ENCODE data around the gene AGBL1.

The AGBL1 gene

DNA sequence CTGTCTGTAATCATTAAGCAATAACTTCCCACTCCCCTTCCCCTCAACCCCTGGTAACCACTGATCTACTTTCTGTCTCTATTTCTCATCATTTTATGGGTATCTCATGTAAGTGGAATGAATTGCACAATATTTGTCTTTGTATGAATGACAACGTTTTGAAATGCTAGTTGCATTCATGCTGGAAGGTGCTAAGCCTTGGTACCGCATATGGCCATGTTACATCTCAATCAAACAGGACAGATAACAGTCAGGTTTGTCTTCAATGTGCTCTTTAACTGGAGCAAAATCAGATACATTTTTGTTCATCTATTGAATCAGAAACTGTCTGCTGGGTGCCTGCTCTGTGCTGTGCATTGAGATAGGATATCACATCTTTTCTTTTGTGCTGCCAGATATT lies 134.2 kb downstream of the AGBL1 start:
- Histone ChIP-seq H2AK5ac (ENCODE audit: low read depth, low read length) (no peak overlapping the region), H3K4me2 (ENCODE audit: insufficient read depth, low read length, poor library complexity, severe bottlenecking) (no peak overlapping the region), H2AFZ (ENCODE audit: low read length) (no peak overlapping the region), H3K27ac (replicated peaks; ENCODE audit: low read length) (no peak overlapping the region), H2BK5ac (ENCODE audit: low read length) (no peak overlapping the region), H3K4ac (ENCODE audit: low read length) (no peak overlapping the region), H3K9ac (ENCODE audit: low read depth, low read length, poor library complexity) (no peak overlapping the region), H3K9me3 (replicated peaks in 1 of 2; ENCODE audit: control insufficient read depth in 2 of 2, insufficient read depth in 1 of 2, low read depth in 1 of 2, low read length in 2 of 2) (peaks cover 0 to 8% of the 10 kb centered on the region in 2 donors), H3K27me3 (ENCODE audit: control insufficient read depth in 3 of 3, insufficient read depth in 3 of 3, low read depth in 1 of 3, low read length in 3 of 3) (no peaks in the 10 kb centered on the region), H4K91ac (ENCODE audit: low read depth, low read length, poor library complexity) (no peak overlapping the region), H3K4me3 (ENCODE audit: low read length in 2 of 2) (no peak overlapping the region), H3K14ac (ENCODE audit: low read length) (no peak overlapping the region), H3K23ac (ENCODE audit: low read depth, low read length, poor library complexity) (no peak overlapping the region), H4K8ac (ENCODE audit: low read depth, low read length) (no peak overlapping the region), H3K18ac (ENCODE audit: low read length) (no peak overlapping the region), H2BK12ac (ENCODE audit: low read length) (no peak overlapping the region), H3K4me1 (ENCODE audit: control insufficient read depth in 2 of 2, insufficient read depth in 1 of 2, low read depth in 1 of 2, low read length in 2 of 2) (no peaks in the 10 kb centered on the region), H3K79me1 (ENCODE audit: low read depth, low read length) (no peaks in the 10 kb centered on the region), H3K36me3 (replicated peaks in 1 of 2; ENCODE audit: control insufficient read depth in 2 of 2, insufficient read depth in 2 of 2, low read length in 2 of 2) (no peaks in the 10 kb centered on the region), H2BK15ac (ENCODE audit: low read length) (no peak overlapping the region), H2BK120ac (ENCODE audit: low read depth, low read length) (no peak overlapping the region)
- no peak for DNase-seq (ENCODE audit: low spot score)
- WGBS, 2 donors (ENCODE audit: extremely low coverage in 2 of 2, insufficient read length in 2 of 2, insufficient replicate concordance in 1 of 2): no CpG with 5 or more reads among the region's 2 CpGs

DNA sequence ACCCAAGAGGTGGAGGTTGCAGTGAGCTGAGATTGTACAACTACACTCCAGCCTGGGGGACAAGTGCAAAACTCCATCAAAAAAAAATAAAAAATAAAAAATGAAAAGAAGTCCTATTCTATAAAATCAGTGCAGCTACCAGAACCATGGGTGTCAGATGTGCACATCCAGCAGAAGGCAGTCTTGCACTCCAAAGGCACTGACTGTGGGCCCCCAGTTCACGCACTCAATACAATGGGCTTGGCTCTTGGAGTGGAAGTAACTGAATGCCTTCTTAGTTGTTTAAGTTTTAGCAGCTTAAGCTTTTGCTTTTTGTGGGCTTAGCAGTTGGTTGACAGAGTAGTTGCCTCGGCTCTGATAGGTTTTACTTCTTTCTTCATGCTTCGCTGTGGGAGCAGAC lies 141.4 kb downstream of the AGBL1 start:
- Histone ChIP-seq H3K4me3 (ENCODE audit: low read length in 2 of 2) (no peak overlapping the region), H3K9ac (ENCODE audit: low read depth, low read length, poor library complexity) (no peak overlapping the region), H2AK5ac (ENCODE audit: low read depth, low read length) (no peak overlapping the region), H2BK15ac (ENCODE audit: low read length) (no peak overlapping the region), H3K27me3 (ENCODE audit: control insufficient read depth in 3 of 3, insufficient read depth in 3 of 3, low read depth in 1 of 3, low read length in 3 of 3) (no peaks in the 10 kb centered on the region), H4K8ac (ENCODE audit: low read depth, low read length) (no peak overlapping the region), H4K91ac (ENCODE audit: low read depth, low read length, poor library complexity) (no peak overlapping the region), H3K4me1 (ENCODE audit: control insufficient read depth in 2 of 2, insufficient read depth in 1 of 2, low read depth in 1 of 2, low read length in 2 of 2) (no peaks in the 10 kb centered on the region), H3K4me2 (ENCODE audit: insufficient read depth, low read length, poor library complexity, severe bottlenecking) (no peak overlapping the region), H3K36me3 (replicated peaks in 1 of 2; ENCODE audit: control insufficient read depth in 2 of 2, insufficient read depth in 2 of 2, low read length in 2 of 2) (no peaks in the 10 kb centered on the region), H3K4ac (ENCODE audit: low read length) (no peak overlapping the region), H2BK120ac (ENCODE audit: low read depth, low read length) (no peak overlapping the region), H2BK12ac (ENCODE audit: low read length) (no peak overlapping the region), H2BK5ac (ENCODE audit: low read length) (no peak overlapping the region), H3K27ac (replicated peaks; ENCODE audit: low read length) (no peak overlapping the region), H3K9me3 (replicated peaks in 1 of 2; ENCODE audit: control insufficient read depth in 2 of 2, insufficient read depth in 1 of 2, low read depth in 1 of 2, low read length in 2 of 2) (peaks cover 0 to 5% of the 10 kb centered on the region in 2 donors), H3K18ac (ENCODE audit: low read length) (no peak overlapping the region), H3K23ac (ENCODE audit: low read depth, low read length, poor library complexity) (no peak overlapping the region), H2AFZ (ENCODE audit: low read length) (no peak overlapping the region), H3K79me1 (ENCODE audit: low read depth, low read length) (no peaks in the 10 kb centered on the region), H3K14ac (ENCODE audit: low read length) (no peak overlapping the region)
- DNase-seq (ENCODE audit: low spot score): no peak
- no CpG with 5 or more reads among the region's 3 CpGs for WGBS, 2 donors (ENCODE audit: extremely low coverage in 2 of 2, insufficient read length in 2 of 2, insufficient replicate concordance in 1 of 2)

DNA sequence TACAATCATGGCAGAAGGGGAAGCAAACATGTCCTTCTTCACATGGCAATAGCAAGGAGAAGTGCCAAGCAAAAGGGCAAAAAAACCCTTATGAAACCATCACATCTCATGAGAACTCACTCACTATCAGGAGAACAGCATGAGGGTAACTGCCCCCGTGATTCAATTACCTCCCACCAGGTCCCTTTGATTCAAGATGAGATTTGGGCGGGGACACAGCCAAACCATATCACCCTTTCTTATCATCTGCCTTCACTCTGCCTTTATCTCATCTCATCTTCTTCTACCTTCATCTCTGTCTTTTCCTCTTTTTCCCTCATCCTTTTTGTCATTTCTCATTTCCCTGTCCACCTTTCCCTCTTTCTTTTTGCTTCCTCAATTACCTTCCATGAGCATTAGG lies 149.6 kb downstream of the AGBL1 start:
- H3K23ac ChIP-seq (ENCODE audit: low read depth, low read length, poor library complexity): no peak overlapping the region
- H2BK120ac ChIP-seq (ENCODE audit: low read depth, low read length): no peak overlapping the region
- no CpG with 5 or more reads among the region's 2 CpGs for WGBS, 2 donors (ENCODE audit: extremely low coverage in 2 of 2, insufficient read length in 2 of 2, insufficient replicate concordance in 1 of 2)
- no peak overlapping the region for H2AFZ ChIP-seq (ENCODE audit: low read length)
- H3K4me1 ChIP-seq (ENCODE audit: control insufficient read depth in 2 of 2, insufficient read depth in 1 of 2, low read depth in 1 of 2, low read length in 2 of 2): peaks cover 0 to 5% of the 10 kb centered on the region in 2 donors
- no peaks in the 10 kb centered on the region for H3K36me3 ChIP-seq (replicated peaks in 1 of 2; ENCODE audit: control insufficient read depth in 2 of 2, insufficient read depth in 2 of 2, low read length in 2 of 2)
- H2AK5ac ChIP-seq (ENCODE audit: low read depth, low read length): no peak overlapping the region
- H3K4ac ChIP-seq (ENCODE audit: low read length): no peak overlapping the region
- H4K91ac ChIP-seq (ENCODE audit: low read depth, low read length, poor library complexity): no peak overlapping the region
- no peak overlapping the region for H3K18ac ChIP-seq (ENCODE audit: low read length)
- no peak overlapping the region for H2BK12ac ChIP-seq (ENCODE audit: low read length)
- H3K27ac ChIP-seq (replicated peaks; ENCODE audit: low read length): no peak overlapping the region
- no peaks in the 10 kb centered on the region for H3K79me1 ChIP-seq (ENCODE audit: low read depth, low read length)
- no peak overlapping the region for H3K4me3 ChIP-seq (ENCODE audit: low read length in 2 of 2)
- no peak overlapping the region for H2BK15ac ChIP-seq (ENCODE audit: low read length)
- H3K27me3 ChIP-seq (ENCODE audit: control insufficient read depth in 3 of 3, insufficient read depth in 3 of 3, low read depth in 1 of 3, low read length in 3 of 3): no peaks in the 10 kb centered on the region
- no peak overlapping the region for H3K4me2 ChIP-seq (ENCODE audit: insufficient read depth, low read length, poor library complexity, severe bottlenecking)
- H3K9ac ChIP-seq (ENCODE audit: low read depth, low read length, poor library complexity): no peak overlapping the region
- no peak overlapping the region for H2BK5ac ChIP-seq (ENCODE audit: low read length)
- no peaks in the 10 kb centered on the region for H3K9me3 ChIP-seq (replicated peaks in 1 of 2; ENCODE audit: control insufficient read depth in 2 of 2, insufficient read depth in 1 of 2, low read depth in 1 of 2, low read length in 2 of 2)
- H4K8ac ChIP-seq (ENCODE audit: low read depth, low read length): no peak overlapping the region
- no peak overlapping the region for H3K14ac ChIP-seq (ENCODE audit: low read length)
- DNase-seq (ENCODE audit: low spot score): no peak

DNA sequence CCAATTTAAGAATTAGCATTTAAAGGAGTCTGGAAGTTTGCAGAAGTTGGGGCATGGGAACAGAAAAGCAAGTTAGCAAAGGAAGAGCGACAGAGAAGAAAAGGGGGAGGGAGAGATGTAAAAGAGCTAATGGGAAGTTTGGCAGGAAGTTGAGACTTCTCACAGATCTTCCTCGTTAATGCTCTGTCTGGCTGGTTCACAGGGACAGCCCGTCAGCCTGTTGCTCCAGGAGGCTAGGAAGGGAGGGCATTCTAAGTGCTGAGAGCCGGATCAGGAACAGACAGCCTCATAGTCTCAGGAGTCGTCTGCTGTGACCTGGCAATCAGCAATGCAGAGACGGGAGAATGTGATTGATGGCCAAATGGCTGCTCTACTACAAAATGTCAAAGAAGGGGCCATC lies 150.3 kb downstream of the AGBL1 start:
- H3K9ac ChIP-seq (ENCODE audit: low read depth, low read length, poor library complexity): no peak overlapping the region
- H4K8ac ChIP-seq (ENCODE audit: low read depth, low read length): no peak overlapping the region
- H4K91ac ChIP-seq (ENCODE audit: low read depth, low read length, poor library complexity): no peak overlapping the region
- WGBS, 2 donors (ENCODE audit: extremely low coverage in 2 of 2, insufficient read length in 2 of 2, insufficient replicate concordance in 1 of 2): no CpG with 5 or more reads among the region's 6 CpGs
- no peak overlapping the region for H2AFZ ChIP-seq (ENCODE audit: low read length)
- H3K9me3 ChIP-seq (replicated peaks in 1 of 2; ENCODE audit: control insufficient read depth in 2 of 2, insufficient read depth in 1 of 2, low read depth in 1 of 2, low read length in 2 of 2): no peaks in the 10 kb centered on the region
- no peak overlapping the region for H2BK5ac ChIP-seq (ENCODE audit: low read length)
- no peaks in the 10 kb centered on the region for H3K36me3 ChIP-seq (replicated peaks in 1 of 2; ENCODE audit: control insufficient read depth in 2 of 2, insufficient read depth in 2 of 2, low read length in 2 of 2)
- no peak overlapping the region for H3K23ac ChIP-seq (ENCODE audit: low read depth, low read length, poor library complexity)
- no peak overlapping the region for H2AK5ac ChIP-seq (ENCODE audit: low read depth, low read length)
- no peak overlapping the region for H2BK12ac ChIP-seq (ENCODE audit: low read length)
- no peaks in the 10 kb centered on the region for H3K79me1 ChIP-seq (ENCODE audit: low read depth, low read length)
- H3K14ac ChIP-seq (ENCODE audit: low read length): no peak overlapping the region
- H2BK15ac ChIP-seq (ENCODE audit: low read length): no peak overlapping the region
- H3K27me3 ChIP-seq (ENCODE audit: control insufficient read depth in 3 of 3, insufficient read depth in 3 of 3, low read depth in 1 of 3, low read length in 3 of 3): no peaks in the 10 kb centered on the region
- H3K4me2 ChIP-seq (ENCODE audit: insufficient read depth, low read length, poor library complexity, severe bottlenecking): no peak overlapping the region
- no peak for DNase-seq (ENCODE audit: low spot score)
- H3K27ac ChIP-seq (replicated peaks; ENCODE audit: low read length): no peak overlapping the region
- H3K4me3 ChIP-seq (ENCODE audit: low read length in 2 of 2): no peak overlapping the region
- no peak overlapping the region for H2BK120ac ChIP-seq (ENCODE audit: low read depth, low read length)
- peaks cover 0 to 5% of the 10 kb centered on the region in 2 donors for H3K4me1 ChIP-seq (ENCODE audit: control insufficient read depth in 2 of 2, insufficient read depth in 1 of 2, low read depth in 1 of 2, low read length in 2 of 2)
- H3K18ac ChIP-seq (ENCODE audit: low read length): no peak overlapping the region
- H3K4ac ChIP-seq (ENCODE audit: low read length): no peak overlapping the region
